Endothelial cell of umbilical vein (primary cell): Measurements from ENCODE around the gene ATP8B2. TPM values are rescaled to one million over a fixed set of nuclear protein-coding genes. Genes with fewer than 3 reads are reported as not detected.

Source experiments
- BruUV-seq: library from RNA; stranded (reverse); fragments of 400-500 nt; replicated peaks from 2 replicates; lab custom pipeline; 2021; lab: Mats Ljungman, UMichigan
- CTCF ChIA-PET: fragments of 300-600, 350-600 bp; sonication (Branson Sonifier 250); formaldehyde crosslinking; loops from one replicate; lab custom pipeline; 2021; ENCODE audit warnings: antibody characterized with exemption, inconsistent platforms; lab: Charles Lee
- POLR2A ChIA-PET: fragments of 300-600, 350-600 bp; sonication (Branson Sonifier 250); formaldehyde crosslinking; loops from one replicate; lab custom pipeline; 2021; ENCODE audit warnings: antibody characterized with exemption, inconsistent platforms; lab: Charles Lee
- DNase-seq: peaks from one replicate; pipeline ENCODE4 v3.0.0-alpha.2; 2011; ENCODE audit warnings: low read depth, low spot score
- FAIRE-seq: peaks from 2 replicates; lab custom pipeline; 2011; peaks lifted over from hg19 to GRCh38; lab: Jason Lieb, UNC
- H2AFZ ChIP-seq: 2 replicates; pipeline ENCODE4 v1.6.0; 2012; ENCODE audit warnings: low read depth, low read length, control low read depth, inconsistent platforms
- H3K27ac ChIP-seq: 2 replicates; pipeline ENCODE4 v1.5.1; 2011; ENCODE audit warnings: low read depth, mild to moderate bottlenecking, control low read depth, low read length, moderate library complexity; ENCODE audit not compliant: insufficient read depth
- H3K27me3 ChIP-seq, 2 experiments: 2 replicates each; pipeline versions ENCODE4 v1.6.0 to v1.6.1; 2011; ENCODE audit warnings: low read length in 2 of 2, mixed read lengths in 1 of 2; ENCODE audit not compliant: control insufficient read depth in 2 of 2, insufficient read depth in 2 of 2
- H3K36me3 ChIP-seq, 2 experiments: 2 replicates in 1 of 2; 3 replicates in 1 of 2; pipeline ENCODE4 v1.5.1; 2011; ENCODE audit warnings: low read length in 2 of 2, mild to moderate bottlenecking in 1 of 2, moderate library complexity in 1 of 2; ENCODE audit not compliant: control insufficient read depth in 2 of 2, insufficient read depth in 2 of 2; ENCODE audit errors: extremely low read depth in 1 of 2
- H3K4me1 ChIP-seq: 3 replicates; pipeline ENCODE4 v1.5.1; 2011; ENCODE audit warnings: mild to moderate bottlenecking, low read length; ENCODE audit not compliant: control insufficient read depth, insufficient read depth; ENCODE audit errors: extremely low read depth
- H3K4me2 ChIP-seq: 2 replicates; pipeline ENCODE4 v1.6.1; 2011; ENCODE audit warnings: low read length, control low read depth, mixed read lengths; ENCODE audit not compliant: insufficient read depth
- H3K4me3 ChIP-seq, 3 experiments: fragments of 200-600 bp in 1 of 3; sonication (generic), shearing (Covaris generic) in 1 of 3; replicated peaks in 1 of 3; 2 replicates each; pipeline ENCODE4 v1.5.1; 2011 to 2016; ENCODE audit warnings: control low read depth in 3 of 3, low read length in 3 of 3, mild to moderate bottlenecking in 2 of 3, inconsistent platforms in 1 of 3, low read depth in 1 of 3, moderate library complexity in 1 of 3; ENCODE audit not compliant: insufficient read depth in 1 of 3
- H3K79me2 ChIP-seq: 2 replicates; pipeline ENCODE4 v1.6.0; 2012; ENCODE audit warnings: low read length, inconsistent platforms; ENCODE audit not compliant: control insufficient read depth, insufficient read depth
- H3K9ac ChIP-seq: replicated peaks from 2 replicates; pipeline ENCODE3; 2011; ENCODE audit warnings: low read length, control low read depth; ENCODE audit not compliant: insufficient read depth; ENCODE audit errors: extremely low read depth
- H3K9me1 ChIP-seq: replicated peaks from 3 replicates; pipeline ENCODE4 v1.6.0; 2011; ENCODE audit warnings: mild to moderate bottlenecking, low read length; ENCODE audit not compliant: control insufficient read depth, insufficient read depth; ENCODE audit errors: extremely low read depth
- H3K9me3 ChIP-seq: replicated peaks from 2 replicates; pipeline ENCODE4 v1.5.1; 2012; ENCODE audit warnings: low read length, inconsistent platforms; ENCODE audit not compliant: control insufficient read depth, insufficient read depth
- H4K20me1 ChIP-seq: replicated peaks from 2 replicates; pipeline ENCODE3; 2011; ENCODE audit warnings: mild to moderate bottlenecking, low read length; ENCODE audit not compliant: control insufficient read depth, insufficient read depth; ENCODE audit errors: extremely low read depth
- CTCF ChIP-seq, 2 donors: IDR thresholded peaks; 1 replicate in 1 of 2; 2 replicates in 1 of 2; pipeline ENCODE4 v1.5.1; 2011; ENCODE audit warnings: low read length in 2 of 2, mild to moderate bottlenecking in 2 of 2, moderate library complexity in 2 of 2, control low read depth in 1 of 2, inconsistent platforms in 1 of 2, low read depth in 1 of 2; ENCODE audit not compliant: insufficient read depth in 1 of 2; ENCODE audit errors: extremely low read depth in 1 of 2
- EZH2 ChIP-seq: IDR thresholded peaks from 2 replicates; pipeline ENCODE4 v1.6.1; 2012; ENCODE audit warnings: borderline replicate concordance, low read depth, mild to moderate bottlenecking, moderate library complexity, low read length, inconsistent platforms; ENCODE audit not compliant: severe bottlenecking
- FOS ChIP-seq: IDR thresholded peaks from 2 replicates; pipeline ENCODE4 v1.6.1; 2011; ENCODE audit warnings: mild to moderate bottlenecking, low read length, moderate library complexity, borderline replicate concordance; ENCODE audit not compliant: insufficient read depth
- GATA2 ChIP-seq: IDR thresholded peaks from 2 replicates; pipeline ENCODE4 v1.7.0; 2011; ENCODE audit warnings: low read depth, mild to moderate bottlenecking, moderate library complexity, mixed read lengths, low read length; ENCODE audit not compliant: insufficient read length, insufficient read depth
- JUN ChIP-seq: IDR thresholded peaks from 2 replicates; pipeline ENCODE4 v1.6.1; 2011; ENCODE audit warnings: borderline replicate concordance, low read depth; ENCODE audit not compliant: insufficient read length, insufficient read depth
- MAX ChIP-seq: IDR thresholded peaks from 2 replicates; pipeline ENCODE4 v1.6.1; 2011; ENCODE audit not compliant: insufficient read depth, insufficient read length
- MYC ChIP-seq: IDR thresholded peaks from one replicate; pipeline ENCODE4 v1.6.1; 2011; ENCODE audit warnings: mild to moderate bottlenecking, low read depth, low read length
- POLR2A ChIP-seq: IDR thresholded peaks from 2 replicates; pipeline ENCODE4 v1.6.1; 2012; ENCODE audit warnings: low read depth, mild to moderate bottlenecking, control low read depth, low read length
- POLR2AphosphoS5 ChIP-seq: IDR thresholded peaks from 2 replicates; pipeline ENCODE4 v1.6.1; 2012; ENCODE audit warnings: low read depth, mild to moderate bottlenecking, control low read depth, low read length, moderate library complexity; ENCODE audit not compliant: insufficient read depth
- dilution Hi-C: fragments of 300-500 bp; cut with MboI; formaldehyde crosslinking; loops from one replicate; pipeline ENCODE4 v1.15.0; 2019; ENCODE audit warnings: low sequenced_read_pairs; ENCODE audit not compliant: extremely low pct_ligation_motif_present
- intact Hi-C: fragments of 100-400 bp; cut with micrococcal nuclease; formaldehyde crosslinking; loops from one replicate; pipeline ENCODE4 v1.10.0; 2022
- polyA plus RNA-seq, 4 experiments: library from polyadenylated mRNA; depleted of rRNA in 3 of 4; stranded (reverse) in 3 of 4; unstranded in 1 of 4; fragments of >200 nt; gene quantifications; 2 replicates each; pipeline versions ENCODE4 v1.2.1 to v1.2.3, GENCODE V29; 2011 to 2012; ENCODE audit warnings: missing spikeins in 1 of 4
- total RNA-seq: library from RNA; stranded (reverse); gene quantifications from 2 replicates; pipeline ENCODE4 v1.2.3, GENCODE V29; 2021

Gene ATP8B2
- total and polyA plus RNA-seq, 2 donors (not counting 3 experiments of a cell fraction or from before 2014, with no cell fraction given) = 64.7 to 72.8 TPM

GRCh38 chr1:154290921-154291320 lies 34.4 kb upstream of the ATP8B2 start:
- no peak for DNase-seq
- Histone ChIP-seq H3K4me1 (no peaks in the 10 kb centered on the region), H3K36me3 (no peaks in the 10 kb centered on the region), H3K4me3 (no peak overlapping the region), H3K9me1 (no peaks in the 10 kb centered on the region), H4K20me1 (no peaks in the 10 kb centered on the region), H3K9ac (no peak overlapping the region), H2AFZ (no peak overlapping the region), H3K27ac (no peak overlapping the region), H3K9me3 (peaks cover 2% of the 10 kb centered on the region), H3K79me2 (no peaks in the 10 kb centered on the region), H3K27me3 (peaks cover 0 to 4% of the 10 kb centered on the region in 2 experiments), H3K4me2 (no peak overlapping the region)
- POLR2A ChIA-PET = no interaction called here
- intact Hi-C loops (no loop called here), dilution Hi-C loops (no loop called here)
- CTCF ChIA-PET = interaction anchor here (1.2 kb wide), 1 partner anchor 44 kb away, joined by 3 read pairs; no protein-coding TSS in a partner anchor
- no TSS peak for BruUV-seq
- no peak for FAIRE-seq
- TF ChIP-seq JUN (no peak), GATA2 (no peak), FOS (no peak), MYC (no peak), CTCF (IDR thresholded peaks at IDR 0.05; ENCODE audit: extremely low read depth in 1 of 2, insufficient read depth in 1 of 2, low read depth in 1 of 2, low read length in 2 of 2) (no peak), POLR2A (no peak), MAX (no peak), POLR2AphosphoS5 (no peak), EZH2 (no peak)
